Mucosa of rectum (tissue), 2 donors: Measurements from ENCODE around the gene XYLT1.

Experiments
- H3K27ac ChIP-seq, 2 donors: one replicate each; pipeline ENCODE4 v1.7.0; 2013; ENCODE audit warnings: inconsistent platforms in 2 of 2, low read depth in 2 of 2, low read length in 2 of 2
- H3K27me3 ChIP-seq, 2 donors: one replicate each; pipeline ENCODE4 v1.7.0; 2013; ENCODE audit warnings: low read length in 2 of 2; ENCODE audit not compliant: control insufficient read depth in 2 of 2, insufficient read depth in 2 of 2
- H3K36me3 ChIP-seq, 2 donors: one replicate each; pipeline ENCODE4 v1.7.0; 2013; ENCODE audit warnings: low read length in 2 of 2; ENCODE audit not compliant: control insufficient read depth in 2 of 2, insufficient read depth in 2 of 2
- H3K4me1 ChIP-seq, 2 donors: one replicate each; pipeline ENCODE4 v1.7.0; 2013; ENCODE audit warnings: low read length in 2 of 2, mild to moderate bottlenecking in 1 of 2; ENCODE audit not compliant: control insufficient read depth in 2 of 2, insufficient read depth in 2 of 2
- H3K4me3 ChIP-seq, 2 donors: one replicate each; pipeline ENCODE4 v1.7.0; 2013; ENCODE audit warnings: low read length in 2 of 2
- H3K9ac ChIP-seq, 2 donors: one replicate each; pipeline ENCODE4 v1.7.0; 2013; ENCODE audit warnings: low read length in 2 of 2, low read depth in 1 of 2, mild to moderate bottlenecking in 1 of 2
- H3K9me3 ChIP-seq, 2 donors: one replicate each; pipeline ENCODE4 v1.7.0; 2013; ENCODE audit warnings: low read length in 2 of 2; ENCODE audit not compliant: control insufficient read depth in 2 of 2
- donor health status: healthy.
- donor health status: Normal muscosa, but diverticular disease.

Gene XYLT1

GRCh38 chr16:17229766-17230165 is 241.0 kb downstream of the XYLT1 start:
- no peaks in the 10 kb centered on the region for H3K36me3 ChIP-seq
- peaks cover 0 to 5% of the 10 kb centered on the region in 2 donors for H3K4me1 ChIP-seq
- H3K27ac ChIP-seq: no peak overlapping the region
- H3K9me3 ChIP-seq: no peaks in the 10 kb centered on the region
- no peak overlapping the region for H3K9ac ChIP-seq
- H3K27me3 ChIP-seq: no peaks in the 10 kb centered on the region
- no peak overlapping the region for H3K4me3 ChIP-seq

- Histone ChIP-seq H3K36me3 (no peaks in the 10 kb centered on the region), H3K9ac (no peak overlapping the region), H3K27ac (no peak overlapping the region), H3K9me3 (no peaks in the 10 kb centered on the region), H3K4me1 (peaks cover 0 to 9% of the 10 kb centered on the region in 2 donors), H3K27me3 (no peaks in the 10 kb centered on the region), H3K4me3 (no peak overlapping the region)
Observed at GRCh38 chr16:17229131-17229530, 241.6 kb downstream of the XYLT1 start.

- Histone ChIP-seq H3K9ac (no peak overlapping the region), H3K27ac (no peak overlapping the region), H3K4me3 (no peak overlapping the region), H3K4me1 (peaks cover 0 to 9% of the 10 kb centered on the region in 2 donors), H3K27me3 (no peaks in the 10 kb centered on the region), H3K36me3 (no peaks in the 10 kb centered on the region), H3K9me3 (no peaks in the 10 kb centered on the region)
Observed at GRCh38 chr16:17228708-17229055, 242.1 kb downstream of the XYLT1 start.

GRCh38 chr16:17228048-17228707 is 242.6 kb downstream of the XYLT1 start:
- peaks cover 0 to 9% of the 10 kb centered on the region in 2 donors for H3K4me1 ChIP-seq
- H3K36me3 ChIP-seq: no peaks in the 10 kb centered on the region
- H3K27me3 ChIP-seq: no peaks in the 10 kb centered on the region
- no peak overlapping the region for H3K27ac ChIP-seq
- H3K9ac ChIP-seq: no peak overlapping the region
- no peaks in the 10 kb centered on the region for H3K9me3 ChIP-seq
- no peak overlapping the region for H3K4me3 ChIP-seq

- no peak overlapping the region for H3K9ac ChIP-seq
- H3K36me3 ChIP-seq: no peaks in the 10 kb centered on the region
- H3K27ac ChIP-seq: no peak overlapping the region
- no peaks in the 10 kb centered on the region for H3K27me3 ChIP-seq
- no peaks in the 10 kb centered on the region for H3K9me3 ChIP-seq
- peaks cover 0 to 9% of the 10 kb centered on the region in 2 donors for H3K4me1 ChIP-seq
- no peak overlapping the region for H3K4me3 ChIP-seq
Observed at GRCh38 chr16:17227278-17227677, 243.5 kb downstream of the XYLT1 start.

GRCh38 chr16:17225541-17225940 is 245.2 kb downstream of the XYLT1 start:
- Histone ChIP-seq H3K4me3 (no peak overlapping the region), H3K27me3 (no peaks in the 10 kb centered on the region), H3K27ac (peak overlapping the region; percentile 27 to 60), H3K9ac (no peak overlapping the region), H3K9me3 (no peaks in the 10 kb centered on the region), H3K36me3 (no peaks in the 10 kb centered on the region), H3K4me1 (peaks cover 0 to 9% of the 10 kb centered on the region in 2 donors)

GRCh38 chr16:17224879-17225281 is 245.9 kb downstream of the XYLT1 start:
- H3K27ac ChIP-seq: peak overlapping the region; percentile 27 to 60
- peaks cover 0 to 9% of the 10 kb centered on the region in 2 donors for H3K4me1 ChIP-seq
- no peaks in the 10 kb centered on the region for H3K36me3 ChIP-seq
- H3K9ac ChIP-seq: no peak overlapping the region
- H3K9me3 ChIP-seq: no peaks in the 10 kb centered on the region
- H3K27me3 ChIP-seq: no peaks in the 10 kb centered on the region
- no peak overlapping the region for H3K4me3 ChIP-seq

- Histone ChIP-seq H3K4me3 (no peak overlapping the region), H3K27me3 (no peaks in the 10 kb centered on the region), H3K9me3 (no peaks in the 10 kb centered on the region), H3K4me1 (peaks cover 0 to 9% of the 10 kb centered on the region in 2 donors), H3K36me3 (no peaks in the 10 kb centered on the region), H3K27ac (peak overlapping the region in 1 of 2 donors; percentile 17), H3K9ac (no peak overlapping the region)
Observed at GRCh38 chr16:17224350-17224749, 246.4 kb downstream of the XYLT1 start.

- Histone ChIP-seq H3K9ac (no peak overlapping the region), H3K27ac (no peak overlapping the region), H3K36me3 (no peaks in the 10 kb centered on the region), H3K27me3 (no peaks in the 10 kb centered on the region), H3K4me3 (no peak overlapping the region), H3K9me3 (no peaks in the 10 kb centered on the region), H3K4me1 (peaks cover 0 to 9% of the 10 kb centered on the region in 2 donors)
Observed at GRCh38 chr16:17223576-17223975, 247.2 kb downstream of the XYLT1 start.

- H3K27ac ChIP-seq: no peak overlapping the region
Observed at GRCh38 chr16:17222871-17223401, 247.8 kb downstream of the XYLT1 start.

More at GRCh38 chr16:17222871-17223401, 247.8 kb downstream of the XYLT1 start:
- H3K9ac ChIP-seq: no peak overlapping the region
- H3K4me3 ChIP-seq: no peak overlapping the region
- no peaks in the 10 kb centered on the region for H3K27me3 ChIP-seq
- H3K36me3 ChIP-seq: no peaks in the 10 kb centered on the region
- H3K9me3 ChIP-seq: no peaks in the 10 kb centered on the region
- peaks cover 0 to 9% of the 10 kb centered on the region in 2 donors for H3K4me1 ChIP-seq
